ENCODE measurements around the gene IFT20. TPM values are rescaled to one million over a fixed set of nuclear protein-coding genes. Genes with fewer than 3 reads are reported as not detected.

Gene IFT20
- total and polyA plus RNA-seq, 9 of the 15 experiments (the other 6 are each of a cell fraction or from before 2014, with no cell fraction given): 11.2 to 38.6 (median 20.1) TPM

DNA sequence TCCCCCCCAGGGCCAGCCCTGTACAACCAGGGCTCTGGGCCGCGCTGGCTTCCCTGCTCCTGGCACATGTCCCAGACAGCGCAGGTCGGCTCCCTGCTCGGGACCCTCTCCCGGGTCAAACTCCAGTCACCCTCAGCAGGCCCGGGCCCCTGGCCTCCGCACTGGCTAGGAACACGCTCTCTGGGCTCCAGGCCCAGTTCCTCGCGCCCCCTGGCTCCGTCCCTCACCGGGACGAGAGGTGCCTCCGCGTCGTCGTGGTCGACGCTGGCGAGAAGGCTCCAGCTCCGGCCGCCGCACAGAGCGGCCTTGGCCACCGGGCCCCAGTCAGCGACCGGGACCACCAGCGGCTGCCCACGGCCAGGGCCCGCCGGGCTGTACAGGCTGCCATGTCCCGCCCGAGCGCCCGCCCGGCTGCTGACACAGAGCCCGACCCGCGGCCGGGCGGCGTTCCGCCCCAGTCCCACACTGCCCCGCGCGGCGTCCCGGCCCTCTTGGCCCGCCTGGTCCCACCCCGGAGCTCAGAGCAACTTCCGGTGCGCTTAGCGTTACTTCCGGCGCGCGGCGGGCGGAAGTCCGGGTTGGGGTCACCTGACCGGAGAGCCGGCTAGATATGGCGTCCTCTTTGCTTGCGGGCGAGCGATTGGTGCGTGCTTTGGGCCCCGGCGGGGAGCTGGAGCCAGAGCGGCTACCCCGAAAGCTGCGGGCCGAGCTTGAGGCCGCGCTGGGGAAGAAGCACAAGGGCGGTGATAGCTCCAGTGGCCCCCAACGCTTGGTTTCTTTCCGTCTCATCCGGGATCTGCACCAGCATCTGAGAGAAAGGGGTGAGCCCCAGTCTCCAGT is 22.0 kb upstream of the IFT20 start, which contains the start of gene POLDIP2 (continued):
- TF ChIP-seq, protein P1, sequence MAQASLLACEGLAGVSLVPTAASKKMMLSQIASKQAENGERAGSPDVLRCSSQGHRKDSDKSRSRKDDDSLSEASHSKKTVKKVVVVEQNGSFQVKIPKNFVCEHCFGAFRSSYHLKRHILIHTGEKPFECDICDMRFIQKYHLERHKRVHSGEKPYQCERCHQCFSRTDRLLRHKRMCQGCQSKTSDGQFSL (CRISPR knock-in tag; IDR thresholded peaks at IDR 0.05): no peak
- TF ChIP-seq, protein P1 (tag; IDR thresholded peaks at IDR 0.05): no peak
- TF ChIP-seq HOXB6 (CRISPR knock-in tag; IDR thresholded peaks at IDR 0.05; ENCODE audit: borderline replicate concordance): no peak
- TF ChIP-seq ZNF232 (CRISPR knock-in tag; IDR thresholded peaks at IDR 0.05): no peak
- peak; percentile 99 for TF ChIP-seq POLR2G (IDR thresholded peaks at IDR 0.05; ENCODE audit: low read depth, low read length)
- no peak for TF ChIP-seq ZNF121 (CRISPR knock-in tag; conservative IDR thresholded peaks at IDR 0.05)
- TF ChIP-seq, protein P2, sequence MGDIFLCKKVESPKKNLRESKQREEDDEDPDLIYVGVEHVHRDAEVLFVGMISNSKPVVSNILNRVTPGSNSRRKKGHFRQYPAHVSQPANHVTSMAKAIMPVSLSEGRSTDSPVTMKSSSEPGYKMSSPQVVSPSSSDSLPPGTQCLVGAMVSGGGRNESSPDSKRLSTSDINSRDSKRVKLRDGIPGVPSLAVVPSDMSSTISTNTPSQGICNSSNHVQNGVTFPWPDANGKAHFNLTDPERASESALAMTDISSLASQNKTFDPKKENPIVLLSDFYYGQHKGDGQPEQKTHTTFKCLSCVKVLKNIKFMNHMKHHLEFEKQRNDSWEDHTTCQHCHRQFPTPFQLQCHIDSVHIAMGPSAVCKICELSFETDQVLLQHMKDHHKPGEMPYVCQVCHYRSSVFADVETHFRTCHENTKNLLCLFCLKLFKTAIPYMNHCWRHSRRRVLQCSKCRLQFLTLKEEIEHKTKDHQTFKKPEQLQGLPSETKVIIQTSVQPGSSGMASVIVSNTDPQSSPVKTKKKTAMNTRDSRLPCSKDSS (IDR thresholded peaks at IDR 0.05; ENCODE audit: low read depth, partially characterized antibody): no peak
- no peak for TF ChIP-seq ZNF551 (CRISPR knock-in tag; IDR thresholded peaks at IDR 0.05)
- TF ChIP-seq, protein P3, sequence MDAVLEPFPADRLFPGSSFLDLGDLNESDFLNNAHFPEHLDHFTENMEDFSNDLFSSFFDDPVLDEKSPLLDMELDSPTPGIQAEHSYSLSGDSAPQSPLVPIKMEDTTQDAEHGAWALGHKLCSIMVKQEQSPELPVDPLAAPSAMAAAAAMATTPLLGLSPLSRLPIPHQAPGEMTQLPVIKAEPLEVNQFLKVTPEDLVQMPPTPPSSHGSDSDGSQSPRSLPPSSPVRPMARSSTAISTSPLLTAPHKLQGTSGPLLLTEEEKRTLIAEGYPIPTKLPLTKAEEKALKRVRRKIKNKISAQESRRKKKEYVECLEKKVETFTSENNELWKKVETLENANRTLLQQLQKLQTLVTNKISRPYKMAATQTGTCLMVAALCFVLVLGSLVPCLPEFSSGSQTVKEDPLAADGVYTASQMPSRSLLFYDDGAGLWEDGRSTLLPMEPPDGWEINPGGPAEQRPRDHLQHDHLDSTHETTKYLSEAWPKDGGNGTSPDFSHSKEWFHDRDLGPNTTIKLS (IDR thresholded peaks at IDR 0.05; ENCODE audit: borderline replicate concordance, low read depth): no peak; the same call in 1 of the 2 replicates
- TF ChIP-seq TCF7 (IDR thresholded peaks at IDR 0.05; ENCODE audit: borderline replicate concordance): no peak
- TF ChIP-seq ATF7 (IDR thresholded peaks at IDR 0.05): peak; percentile 76
- no peak for TF ChIP-seq MCM3 (IDR thresholded peaks at IDR 0.05)
- peak; percentile 56 for TF ChIP-seq CBFA2T2 (conservative IDR thresholded peaks at IDR 0.05)
- TF ChIP-seq ZNF217 (CRISPR knock-in tag; IDR thresholded peaks at IDR 0.05): no peak
- TF ChIP-seq, protein P4, sequence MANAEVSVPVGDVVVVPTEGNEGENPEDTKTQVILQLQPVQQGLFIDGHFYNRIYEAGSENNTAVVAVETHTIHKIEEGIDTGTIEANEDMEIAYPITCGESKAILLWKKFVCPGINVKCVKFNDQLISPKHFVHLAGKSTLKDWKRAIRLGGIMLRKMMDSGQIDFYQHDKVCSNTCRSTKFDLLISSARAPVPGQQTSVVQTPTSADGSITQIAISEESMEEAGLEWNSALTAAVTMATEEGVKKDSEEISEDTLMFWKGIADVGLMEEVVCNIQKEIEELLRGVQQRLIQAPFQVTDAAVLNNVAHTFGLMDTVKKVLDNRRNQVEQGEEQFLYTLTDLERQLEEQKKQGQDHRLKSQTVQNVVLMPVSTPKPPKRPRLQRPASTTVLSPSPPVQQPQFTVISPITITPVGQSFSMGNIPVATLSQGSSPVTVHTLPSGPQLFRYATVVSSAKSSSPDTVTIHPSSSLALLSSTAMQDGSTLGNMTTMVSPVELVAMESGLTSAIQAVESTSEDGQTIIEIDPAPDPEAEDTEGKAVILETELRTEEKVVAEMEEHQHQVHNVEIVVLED (CRISPR knock-in tag; IDR thresholded peaks at IDR 0.05): peak; percentile 65; the same call in 1 of the 2 replicates
- TF ChIP-seq, protein P5, sequence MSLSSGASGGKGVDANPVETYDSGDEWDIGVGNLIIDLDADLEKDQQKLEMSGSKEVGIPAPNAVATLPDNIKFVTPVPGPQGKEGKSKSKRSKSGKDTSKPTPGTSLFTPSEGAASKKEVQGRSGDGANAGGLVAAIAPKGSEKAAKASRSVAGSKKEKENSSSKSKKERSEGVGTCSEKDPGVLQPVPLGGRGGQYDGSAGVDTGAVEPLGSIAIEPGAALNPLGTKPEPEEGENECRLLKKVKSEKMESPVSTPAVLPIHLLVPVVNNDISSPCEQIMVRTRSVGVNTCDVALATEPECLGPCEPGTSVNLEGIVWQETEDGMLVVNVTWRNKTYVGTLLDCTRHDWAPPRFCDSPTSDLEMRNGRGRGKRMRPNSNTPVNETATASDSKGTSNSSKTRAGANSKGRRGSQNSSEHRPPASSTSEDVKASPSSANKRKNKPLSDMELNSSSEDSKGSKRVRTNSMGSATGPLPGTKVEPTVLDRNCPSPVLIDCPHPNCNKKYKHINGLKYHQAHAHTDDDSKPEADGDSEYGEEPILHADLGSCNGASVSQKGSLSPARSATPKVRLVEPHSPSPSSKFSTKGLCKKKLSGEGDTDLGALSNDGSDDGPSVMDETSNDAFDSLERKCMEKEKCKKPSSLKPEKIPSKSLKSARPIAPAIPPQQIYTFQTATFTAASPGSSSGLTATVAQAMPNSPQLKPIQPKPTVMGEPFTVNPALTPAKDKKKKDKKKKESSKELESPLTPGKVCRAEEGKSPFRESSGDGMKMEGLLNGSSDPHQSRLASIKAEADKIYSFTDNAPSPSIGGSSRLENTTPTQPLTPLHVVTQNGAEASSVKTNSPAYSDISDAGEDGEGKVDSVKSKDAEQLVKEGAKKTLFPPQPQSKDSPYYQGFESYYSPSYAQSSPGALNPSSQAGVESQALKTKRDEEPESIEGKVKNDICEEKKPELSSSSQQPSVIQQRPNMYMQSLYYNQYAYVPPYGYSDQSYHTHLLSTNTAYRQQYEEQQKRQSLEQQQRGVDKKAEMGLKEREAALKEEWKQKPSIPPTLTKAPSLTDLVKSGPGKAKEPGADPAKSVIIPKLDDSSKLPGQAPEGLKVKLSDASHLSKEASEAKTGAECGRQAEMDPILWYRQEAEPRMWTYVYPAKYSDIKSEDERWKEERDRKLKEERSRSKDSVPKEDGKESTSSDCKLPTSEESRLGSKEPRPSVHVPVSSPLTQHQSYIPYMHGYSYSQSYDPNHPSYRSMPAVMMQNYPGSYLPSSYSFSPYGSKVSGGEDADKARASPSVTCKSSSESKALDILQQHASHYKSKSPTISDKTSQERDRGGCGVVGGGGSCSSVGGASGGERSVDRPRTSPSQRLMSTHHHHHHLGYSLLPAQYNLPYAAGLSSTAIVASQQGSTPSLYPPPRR (CRISPR knock-in tag; IDR thresholded peaks at IDR 0.05; ENCODE audit: borderline replicate concordance): no peak
- peak; percentile 60; the same call in 1 of the 2 replicates for TF ChIP-seq PML (IDR thresholded peaks at IDR 0.05; ENCODE audit: low read length)

All from K562 (cell line).